Measurements from ENCODE around the gene KITLG.
"Not testable (repeated sequence)": the region's sequence is repeated elsewhere in the genome, so short reads cannot be mapped to it uniquely, and the experiment has no call there.

The KITLG gene

DNA sequence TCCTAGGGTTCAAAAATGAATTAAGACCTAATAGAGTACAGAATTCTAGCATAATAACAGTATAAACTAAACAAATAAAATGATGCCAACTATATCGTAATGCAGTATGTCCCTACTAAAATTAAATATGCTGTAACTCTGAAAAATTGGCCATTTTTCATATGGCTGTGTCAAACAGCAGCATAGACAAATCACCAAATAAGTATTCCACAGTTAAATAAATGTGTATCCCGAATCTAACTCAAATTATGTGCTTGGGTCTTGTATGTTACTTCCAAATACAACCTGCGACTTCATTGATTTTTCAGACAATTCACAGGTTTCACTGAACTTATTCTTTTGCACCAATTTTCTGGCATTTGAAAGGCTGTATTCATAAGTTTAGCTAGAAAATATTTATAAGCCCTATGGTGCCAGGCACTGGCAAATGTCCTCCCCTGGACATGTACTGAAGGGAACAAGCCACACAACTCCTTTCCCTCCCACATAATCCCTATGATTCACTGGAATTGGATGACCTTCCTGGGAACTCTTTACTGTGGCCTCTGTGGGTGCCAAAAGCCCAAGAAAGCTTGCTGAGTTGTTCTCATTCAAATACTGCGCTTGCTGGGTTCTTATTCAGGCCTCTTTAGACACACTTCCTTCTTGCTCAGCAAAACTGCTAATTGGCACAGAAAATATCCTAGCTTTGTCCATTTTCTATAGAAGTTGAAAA is 108.8 kb downstream of the KITLG start:
- H3K4me3 Mint-ChIP-seq = no peak overlapping the region
- DNase-seq (ENCODE audit: low spot score) = no peak
- no peaks in the 10 kb centered on the region for H3K36me3 Mint-ChIP-seq (ENCODE audit: low read depth)

DNA sequence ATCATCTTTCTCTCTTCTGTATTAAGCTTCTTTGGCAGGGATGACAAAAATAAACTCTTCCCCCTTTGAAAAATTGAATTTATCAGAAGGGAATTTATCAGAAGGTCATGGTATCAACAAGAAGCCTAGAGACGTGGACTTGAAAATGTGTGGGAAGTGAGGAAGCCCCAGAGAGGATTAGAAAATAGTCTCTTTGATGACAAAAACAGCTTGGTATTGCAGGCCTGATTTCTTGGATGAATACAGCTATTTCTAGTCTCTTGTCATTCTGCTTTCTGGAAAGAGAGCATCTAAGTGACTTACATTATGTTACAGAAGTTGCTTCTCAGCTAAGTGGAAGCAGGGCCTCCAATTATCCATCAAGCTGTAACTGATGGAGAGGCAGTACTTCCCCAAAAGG is 111.1 kb downstream of the KITLG start:
- H3K4me1 Mint-ChIP-seq (ENCODE audit: low read depth) = no peaks in the 10 kb centered on the region

More for the DNA sequence above, 108.8 kb downstream of the KITLG start:
- no peaks in the 10 kb centered on the region for H3K4me1 Mint-ChIP-seq (ENCODE audit: low read depth)
- H3K27me3 Mint-ChIP-seq (ENCODE audit: low read depth) = no peaks in the 10 kb centered on the region
- H3K27ac Mint-ChIP-seq = no peak overlapping the region
- no peaks in the 10 kb centered on the region for H3K9me3 Mint-ChIP-seq

DNA sequence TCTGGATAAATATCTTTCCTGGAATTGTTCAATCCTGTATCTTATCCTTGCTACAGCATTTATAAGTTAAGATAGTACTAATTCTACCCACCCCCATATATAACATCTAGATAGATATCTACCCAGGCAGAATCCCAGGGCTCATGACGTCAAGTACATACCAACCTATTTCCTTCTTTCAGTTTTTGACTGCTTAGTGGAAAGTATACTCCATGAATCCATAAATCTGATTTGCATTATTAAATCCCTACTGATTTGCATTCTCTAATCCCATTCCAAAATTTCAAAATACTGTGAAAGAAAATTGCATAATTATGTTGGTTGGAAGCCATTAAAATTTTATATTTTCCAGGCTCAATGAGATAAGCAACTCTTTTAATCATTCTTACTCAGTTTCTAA is 111.7 kb downstream of the KITLG start:
- H3K36me3 Mint-ChIP-seq (ENCODE audit: low read depth) = no peaks in the 10 kb centered on the region
- no peak overlapping the region for H3K4me3 Mint-ChIP-seq
- no peak overlapping the region for H3K27ac Mint-ChIP-seq

More for the DNA sequence above, 111.1 kb downstream of the KITLG start:
- no peak for DNase-seq (ENCODE audit: low spot score)
- Mint-ChIP-seq H3K36me3 (ENCODE audit: low read depth) (no peaks in the 10 kb centered on the region), H3K27me3 (ENCODE audit: low read depth) (no peaks in the 10 kb centered on the region), H3K9me3 (no peaks in the 10 kb centered on the region), H3K4me3 (no peak overlapping the region), H3K27ac (no peak overlapping the region)

DNA sequence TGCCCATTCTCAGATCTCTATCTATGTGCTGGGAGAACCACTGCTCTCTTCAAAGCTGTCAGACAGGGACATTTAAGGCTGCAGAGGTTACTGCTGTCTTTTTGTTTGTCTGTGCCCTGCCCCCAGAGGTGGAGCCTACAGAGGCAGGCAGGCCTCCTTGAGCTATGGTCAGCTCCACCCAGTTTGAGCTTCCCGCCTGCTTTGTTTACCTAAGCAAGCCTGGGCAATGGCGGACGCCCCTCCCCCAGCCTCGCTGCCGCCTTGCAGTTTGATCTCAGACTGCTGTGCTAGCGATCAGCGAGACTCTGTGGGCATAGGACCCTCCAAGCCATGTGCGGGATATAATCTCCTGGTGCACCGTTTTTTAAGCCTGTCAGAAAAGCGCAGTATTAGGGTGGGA is 113.6 kb downstream of the KITLG start:
- H3K9me3 Mint-ChIP-seq; H3K36me3 Mint-ChIP-seq (ENCODE audit: low read depth); H3K27me3 Mint-ChIP-seq (ENCODE audit: low read depth); H3K27ac Mint-ChIP-seq; DNase-seq (ENCODE audit: low spot score); H3K4me1 Mint-ChIP-seq (ENCODE audit: low read depth); H3K4me3 Mint-ChIP-seq: not testable (repeated sequence)

More for the DNA sequence above, 111.7 kb downstream of the KITLG start:
- Mint-ChIP-seq H3K4me1 (ENCODE audit: low read depth) (no peaks in the 10 kb centered on the region), H3K9me3 (no peaks in the 10 kb centered on the region), H3K27me3 (ENCODE audit: low read depth) (no peaks in the 10 kb centered on the region)
- no peak for DNase-seq (ENCODE audit: low spot score)

DNA sequence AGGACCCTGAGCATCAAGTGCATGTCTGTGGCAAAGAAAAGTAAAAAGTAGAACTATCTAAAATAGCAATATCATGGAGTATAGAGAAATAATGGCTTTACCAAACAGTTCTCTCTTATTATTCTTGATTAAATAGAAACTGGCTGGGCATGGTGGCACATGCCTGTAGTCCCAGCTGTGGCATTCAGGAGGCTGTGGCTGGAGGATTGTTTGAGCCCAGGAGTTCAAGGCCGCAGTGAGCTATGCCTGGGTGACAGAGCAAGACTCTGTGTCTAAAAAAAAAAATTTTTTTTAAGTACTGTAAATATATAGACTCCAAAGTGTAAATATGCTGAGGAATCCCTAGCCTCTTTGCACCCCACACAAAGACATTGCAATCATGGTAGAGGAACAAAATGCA is 121.9 kb downstream of the KITLG start:
- no peaks in the 10 kb centered on the region for H3K4me1 Mint-ChIP-seq (ENCODE audit: low read depth)
- no peaks in the 10 kb centered on the region for H3K27me3 Mint-ChIP-seq (ENCODE audit: low read depth)
- no peak overlapping the region for H3K4me3 Mint-ChIP-seq
- no peak overlapping the region for H3K27ac Mint-ChIP-seq
- H3K36me3 Mint-ChIP-seq (ENCODE audit: low read depth) = no peaks in the 10 kb centered on the region
- DNase-seq (ENCODE audit: low spot score) = no peak
- H3K9me3 Mint-ChIP-seq = no peaks in the 10 kb centered on the region

DNA sequence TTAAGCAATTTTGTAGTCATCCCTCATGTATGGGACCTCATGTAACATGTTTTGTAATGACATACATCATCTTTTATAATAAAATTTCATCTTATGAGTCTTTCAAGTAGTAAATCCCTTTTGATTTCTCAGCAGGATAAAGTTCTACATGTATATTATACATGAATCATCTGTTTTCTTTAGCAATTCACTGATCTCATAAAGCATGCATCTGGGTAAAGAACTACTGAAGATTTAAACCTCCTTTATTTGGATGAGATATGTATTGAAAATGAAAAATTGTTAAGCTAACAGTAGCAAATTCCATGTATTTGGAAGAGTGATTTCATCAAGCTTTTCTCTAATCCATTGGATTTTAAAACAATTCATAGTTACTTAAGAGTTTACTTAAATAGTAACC is 126.9 kb downstream of the KITLG start:
- H3K36me3 Mint-ChIP-seq (ENCODE audit: low read depth) = no peaks in the 10 kb centered on the region
- H3K9me3 Mint-ChIP-seq = no peaks in the 10 kb centered on the region
- DNase-seq (ENCODE audit: low spot score) = no peak
- H3K4me3 Mint-ChIP-seq = no peak overlapping the region
- peaks cover 2% of the 10 kb centered on the region for H3K27me3 Mint-ChIP-seq (ENCODE audit: low read depth)
- H3K27ac Mint-ChIP-seq = no peak overlapping the region
- no peaks in the 10 kb centered on the region for H3K4me1 Mint-ChIP-seq (ENCODE audit: low read depth)

DNA sequence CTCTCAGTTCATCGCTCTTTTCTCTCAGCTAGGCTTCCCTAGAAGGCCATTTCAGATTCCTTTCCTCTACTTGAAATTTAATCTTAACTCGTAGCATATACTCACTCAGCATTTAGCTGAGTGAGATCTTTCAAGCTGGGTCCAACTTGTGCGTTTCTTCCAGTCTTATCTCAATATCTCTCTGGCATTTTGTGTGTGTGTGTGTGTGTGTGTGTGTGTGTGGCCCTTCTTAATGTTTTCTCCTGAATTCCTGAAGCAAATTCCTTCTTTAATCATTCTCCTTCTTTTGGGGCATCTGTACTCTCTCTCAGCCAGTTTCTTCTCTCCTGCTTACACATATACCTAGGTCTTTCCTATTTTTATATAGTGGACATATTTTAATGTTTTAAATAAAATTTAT is 129.1 kb downstream of the KITLG start:
- Mint-ChIP-seq H3K4me3 (no peak overlapping the region), H3K9me3 (no peaks in the 10 kb centered on the region), H3K27me3 (ENCODE audit: low read depth) (peaks cover 2% of the 10 kb centered on the region), H3K27ac (no peak overlapping the region), H3K4me1 (ENCODE audit: low read depth) (no peaks in the 10 kb centered on the region), H3K36me3 (ENCODE audit: low read depth) (no peaks in the 10 kb centered on the region)
- no peak for DNase-seq (ENCODE audit: low spot score)

DNA sequence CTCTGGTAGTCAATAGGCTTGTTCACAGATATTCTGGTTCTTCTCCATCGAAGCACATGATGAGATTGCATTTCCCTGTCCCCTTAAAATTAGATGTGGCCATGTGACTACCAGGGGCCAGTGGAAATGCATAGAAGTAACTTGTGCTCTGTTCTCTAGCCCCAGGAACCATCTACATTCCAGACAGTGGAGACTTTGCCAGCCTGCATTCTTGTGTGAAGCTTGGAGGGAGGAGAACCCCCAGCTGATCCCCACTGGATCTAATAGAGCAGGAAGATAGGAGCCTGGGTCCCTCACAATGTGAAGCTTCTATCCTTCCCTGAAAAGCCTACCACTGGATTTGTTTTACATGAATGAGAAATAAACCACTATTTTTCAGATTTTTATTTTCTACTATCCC is 130.1 kb downstream of the KITLG start:
- peaks cover 2% of the 10 kb centered on the region for H3K27me3 Mint-ChIP-seq (ENCODE audit: low read depth)
- no peak overlapping the region for H3K4me3 Mint-ChIP-seq
- no peaks in the 10 kb centered on the region for H3K36me3 Mint-ChIP-seq (ENCODE audit: low read depth)
- no peaks in the 10 kb centered on the region for H3K9me3 Mint-ChIP-seq
- no peaks in the 10 kb centered on the region for H3K4me1 Mint-ChIP-seq (ENCODE audit: low read depth)
- DNase-seq (ENCODE audit: low spot score) = no peak
- no peak overlapping the region for H3K27ac Mint-ChIP-seq

DNA sequence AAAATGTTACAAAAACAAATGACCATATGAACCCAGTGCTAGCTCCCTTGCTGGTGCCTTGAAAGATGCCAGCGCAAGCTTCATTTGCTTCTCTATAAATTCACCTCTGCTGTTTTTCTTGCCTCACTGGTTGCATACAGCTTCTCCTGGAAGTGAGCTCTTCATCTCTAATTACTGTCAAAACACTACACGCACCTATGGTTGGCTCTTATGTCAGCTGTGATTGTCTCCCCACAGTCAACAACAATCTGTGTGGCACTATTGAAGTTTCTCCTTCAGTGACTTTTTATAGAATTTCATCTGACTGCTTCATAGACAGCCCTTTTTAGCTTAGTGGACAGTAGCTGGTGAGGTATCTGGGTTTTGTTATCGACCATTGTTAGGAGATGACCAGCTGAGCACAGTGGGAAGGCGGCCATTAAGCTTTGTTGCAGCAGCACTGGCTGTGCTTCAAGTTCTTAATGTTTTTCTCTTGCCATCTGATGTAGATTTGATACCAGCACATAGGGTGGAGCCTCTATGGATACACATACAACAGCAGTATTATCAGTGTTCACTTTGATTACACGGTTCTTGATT is 131.8 kb downstream of the KITLG start:
- H3K4me1 Mint-ChIP-seq (ENCODE audit: low read depth) = no peaks in the 10 kb centered on the region
- peaks cover 2% of the 10 kb centered on the region for H3K27me3 Mint-ChIP-seq (ENCODE audit: low read depth)
- H3K4me3 Mint-ChIP-seq = no peak overlapping the region
- H3K27ac Mint-ChIP-seq = no peak overlapping the region
- no peaks in the 10 kb centered on the region for H3K9me3 Mint-ChIP-seq
- DNase-seq (ENCODE audit: low spot score) = no peak
- H3K36me3 Mint-ChIP-seq (ENCODE audit: low read depth) = no peaks in the 10 kb centered on the region

DNA sequence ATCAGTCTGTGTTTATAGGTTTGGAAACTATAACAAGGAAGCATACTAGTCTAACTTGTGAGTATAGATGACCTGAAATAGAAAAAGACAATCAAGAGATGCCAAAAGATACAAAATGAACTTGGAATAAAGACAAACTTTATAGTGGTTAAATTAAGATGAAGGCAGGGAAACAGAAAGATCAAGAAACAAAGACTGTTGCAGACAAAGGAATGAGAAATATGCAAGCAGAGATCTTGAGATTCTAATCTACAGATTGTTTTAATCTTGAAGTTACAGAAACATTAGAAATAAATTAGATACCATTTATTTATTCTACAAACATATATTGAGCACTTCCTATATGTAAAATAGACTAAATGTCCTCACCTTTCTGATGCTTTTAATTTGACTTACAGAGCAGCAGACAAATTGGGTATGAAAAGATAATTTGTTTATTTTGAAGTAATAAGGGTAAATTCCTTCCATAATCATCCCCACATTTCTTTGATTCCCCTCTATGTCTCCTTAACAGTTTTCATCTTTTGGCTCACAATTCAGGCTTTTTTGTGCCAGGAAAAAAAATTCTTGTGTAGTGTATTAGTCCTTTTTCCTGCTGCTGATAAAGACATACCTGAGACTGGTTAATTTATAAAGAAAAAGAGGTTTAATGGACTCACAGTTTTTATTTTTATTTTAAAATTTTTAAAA is 134.4 kb downstream of the KITLG start:
- no peak for DNase-seq (ENCODE audit: low spot score)
- Mint-ChIP-seq H3K4me3 (no peak overlapping the region), H3K36me3 (ENCODE audit: low read depth) (no peaks in the 10 kb centered on the region), H3K27ac (no peak overlapping the region), H3K4me1 (ENCODE audit: low read depth) (no peaks in the 10 kb centered on the region), H3K27me3 (ENCODE audit: low read depth) (no peaks in the 10 kb centered on the region), H3K9me3 (no peaks in the 10 kb centered on the region)

DNA sequence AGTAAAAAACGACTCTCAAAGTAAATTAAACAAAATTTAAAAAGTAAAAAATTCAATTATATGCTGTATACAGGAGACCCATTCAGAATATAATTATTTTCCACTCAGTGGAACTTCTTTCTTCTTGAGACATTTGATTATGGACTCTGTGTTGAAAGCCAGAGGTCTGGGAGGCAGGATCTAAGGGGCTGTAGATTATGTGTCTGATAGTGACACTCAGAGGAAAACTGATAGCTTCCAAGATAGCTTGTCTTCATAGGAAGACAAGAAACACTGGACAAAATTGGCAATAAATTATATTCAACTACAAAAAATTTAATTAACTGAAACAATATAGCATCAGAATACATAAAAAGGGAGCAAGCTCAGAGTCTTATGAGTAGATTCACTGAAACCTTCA is 135.8 kb downstream of the KITLG start:
- H3K4me1 Mint-ChIP-seq (ENCODE audit: low read depth) = no peaks in the 10 kb centered on the region
- no peak overlapping the region for H3K4me3 Mint-ChIP-seq
- no peaks in the 10 kb centered on the region for H3K36me3 Mint-ChIP-seq (ENCODE audit: low read depth)
- no peak for DNase-seq (ENCODE audit: low spot score)
- no peaks in the 10 kb centered on the region for H3K27me3 Mint-ChIP-seq (ENCODE audit: low read depth)
- no peaks in the 10 kb centered on the region for H3K9me3 Mint-ChIP-seq
- no peak overlapping the region for H3K27ac Mint-ChIP-seq
